HEK293T (cell line): ENCODE data around the gene GGCT.
"Not testable (repeated sequence)": the region's sequence is repeated elsewhere in the genome, so short reads cannot be mapped to it uniquely, and the experiment has no call there.

ENCODE experiments used
- BHLHE40 ChIP-seq: fragments of 450-650 bp; IDR thresholded peaks from 2 replicates; pipeline ENCODE4 v1.6.1; 2016; ENCODE audit warnings: mild to moderate bottlenecking, moderate library complexity, borderline replicate concordance
- FOXA1 ChIP-seq: fragments of 450-650 bp; IDR thresholded peaks from 2 replicates; pipeline ENCODE4 v1.6.1; 2016; ENCODE audit warnings: mild to moderate bottlenecking
- FOXK2 ChIP-seq: fragments of 450-650 bp; IDR thresholded peaks from 2 replicates; pipeline ENCODE4 v1.6.1; 2016; ENCODE audit warnings: mild to moderate bottlenecking
- FOXM1 ChIP-seq: fragments of 450-650 bp; IDR thresholded peaks from 2 replicates; pipeline ENCODE4 v1.6.1; 2017; ENCODE audit warnings: mild to moderate bottlenecking, borderline replicate concordance
- HDGF ChIP-seq: fragments of 450-650 bp; IDR thresholded peaks from 2 replicates; pipeline ENCODE4 v1.6.1; 2017; ENCODE audit warnings: antibody characterized with exemption, borderline replicate concordance
- L3MBTL2 ChIP-seq: fragments of 450-650 bp; conservative IDR thresholded peaks from 2 replicates; pipeline ENCODE4 v1.6.1; 2016; ENCODE audit warnings: mild to moderate bottlenecking
- LEF1 ChIP-seq: fragments of 450-650 bp; IDR thresholded peaks from 2 replicates; pipeline ENCODE4 v1.6.1; 2017; ENCODE audit warnings: mild to moderate bottlenecking, borderline replicate concordance
- SP1 ChIP-seq: fragments of 450-650 bp; IDR thresholded peaks from 2 replicates; pipeline ENCODE4 v1.6.1; 2017
- TARDBP ChIP-seq: fragments of 450-650 bp; IDR thresholded peaks from 2 replicates; pipeline ENCODE4 v1.6.1; 2016
- TF ChIP-seq, protein P1 (sequence below): fragments of 450-650 bp; IDR thresholded peaks from 2 replicates; pipeline ENCODE4 v1.6.1; 2016

- not testable (repeated sequence) for TF ChIP-seq BHLHE40, TARDBP, SP1, L3MBTL2, FOXM1, FOXA1, LEF1, HDGF, FOXK2
- TF ChIP-seq, protein P1, sequence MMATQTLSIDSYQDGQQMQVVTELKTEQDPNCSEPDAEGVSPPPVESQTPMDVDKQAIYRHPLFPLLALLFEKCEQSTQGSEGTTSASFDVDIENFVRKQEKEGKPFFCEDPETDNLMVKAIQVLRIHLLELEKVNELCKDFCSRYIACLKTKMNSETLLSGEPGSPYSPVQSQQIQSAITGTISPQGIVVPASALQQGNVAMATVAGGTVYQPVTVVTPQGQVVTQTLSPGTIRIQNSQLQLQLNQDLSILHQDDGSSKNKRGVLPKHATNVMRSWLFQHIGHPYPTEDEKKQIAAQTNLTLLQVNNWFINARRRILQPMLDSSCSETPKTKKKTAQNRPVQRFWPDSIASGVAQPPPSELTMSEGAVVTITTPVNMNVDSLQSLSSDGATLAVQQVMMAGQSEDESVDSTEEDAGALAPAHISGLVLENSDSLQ = not testable (repeated sequence)
Measured at GRCh38 chr7:30509171-30509857, 4.7 kb upstream of the GGCT start.
